Measurements from ENCODE around the gene FCER1G. TPM values are rescaled to one million over a fixed set of nuclear protein-coding genes. Genes with fewer than 3 reads are reported as not detected.

Gene FCER1G
- total and polyA plus RNA-seq, 9 of the 15 experiments (the other 6 are each of a cell fraction or from before 2014, with no cell fraction given) = 0.15 to 0.69 (median 0.31) TPM; not detected in 2

DNA sequence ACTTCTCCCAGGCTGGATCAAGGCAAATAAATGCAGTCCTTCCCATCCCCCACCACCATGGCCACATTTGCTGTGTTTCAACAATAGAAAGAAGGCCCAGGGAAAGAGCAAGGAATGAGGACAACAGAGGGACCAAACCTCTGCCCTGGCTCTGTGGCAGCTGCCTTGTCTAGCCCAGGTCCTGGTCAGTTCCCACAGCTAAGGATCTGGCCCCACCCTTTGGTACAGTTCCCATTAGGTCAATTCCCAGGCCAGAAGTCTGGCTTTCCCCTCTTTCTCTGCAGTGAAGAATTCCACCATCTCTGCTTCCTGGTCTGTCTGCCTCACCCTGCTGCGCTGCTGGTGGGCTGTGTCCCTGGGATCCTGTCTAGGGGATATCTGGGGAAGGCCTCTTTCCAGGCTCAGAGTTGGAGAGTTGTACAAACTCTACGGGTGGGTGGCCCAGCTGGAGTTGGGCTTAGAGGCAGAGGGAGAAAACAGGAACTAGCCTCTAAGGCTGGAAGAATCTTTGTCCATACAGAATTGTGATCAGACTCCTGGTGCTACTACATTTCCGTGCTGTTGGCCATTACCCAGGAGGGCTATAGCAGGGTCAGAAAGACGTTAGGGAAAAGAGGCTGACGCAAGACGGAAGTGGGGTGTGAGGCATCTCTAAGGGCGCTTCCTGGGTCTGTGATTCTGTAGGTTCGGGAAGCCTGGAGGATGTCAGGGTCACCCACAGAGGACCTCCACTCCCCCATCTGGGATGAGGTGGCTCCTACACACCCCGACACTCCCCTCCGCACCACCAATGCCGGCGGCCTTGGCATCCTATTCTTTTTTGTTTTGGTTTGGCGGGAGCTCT lies 13.9 kb upstream of the FCER1G start (continued):
- TF ChIP-seq, protein P1, sequence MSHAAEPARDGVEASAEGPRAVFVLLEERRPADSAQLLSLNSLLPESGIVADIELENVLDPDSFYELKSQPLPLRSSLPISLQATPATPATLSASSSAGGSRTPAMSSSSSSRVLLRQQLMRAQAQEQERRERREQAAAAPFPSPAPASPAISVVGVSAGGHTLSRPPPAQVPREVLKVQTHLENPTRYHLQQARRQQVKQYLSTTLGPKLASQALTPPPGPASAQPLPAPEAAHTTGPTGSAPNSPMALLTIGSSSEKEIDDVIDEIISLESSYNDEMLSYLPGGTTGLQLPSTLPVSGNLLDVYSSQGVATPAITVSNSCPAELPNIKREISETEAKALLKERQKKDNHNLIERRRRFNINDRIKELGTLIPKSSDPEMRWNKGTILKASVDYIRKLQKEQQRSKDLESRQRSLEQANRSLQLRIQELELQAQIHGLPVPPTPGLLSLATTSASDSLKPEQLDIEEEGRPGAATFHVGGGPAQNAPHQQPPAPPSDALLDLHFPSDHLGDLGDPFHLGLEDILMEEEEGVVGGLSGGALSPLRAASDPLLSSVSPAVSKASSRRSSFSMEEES (CRISPR knock-in tag; IDR thresholded peaks at IDR 0.05) = no peak
- TF ChIP-seq ZNF740 (CRISPR knock-in tag; IDR thresholded peaks at IDR 0.05) (peak; percentile 24), ZNF740 (tag; IDR thresholded peaks at IDR 0.05) (peak in 1 of 2 experiments; percentile 48; a peak in 2 of 4 replicates), PYGO2 (tag; IDR thresholded peaks at IDR 0.05) (no peak), EGR1 (conservative IDR thresholded peaks at IDR 0.05) (0 out of 2 replicates have a peak, but pooled peaks have one; percentile 3), E2F8 (IDR thresholded peaks at IDR 0.05; ENCODE audit: low read depth, partially characterized antibody) (no peak), MYC (IDR thresholded peaks at IDR 0.05; ENCODE audit: low read depth, low read length) (no peak), MYC (CRISPR knock-in tag; IDR thresholded peaks at IDR 0.05; ENCODE audit: borderline replicate concordance, low read depth) (peak; percentile 44; the same call in 1 of the 2 replicates), ZNF197 (CRISPR knock-in tag; IDR thresholded peaks at IDR 0.05; ENCODE audit: low read depth) (peak; percentile 60; the same call in 1 of the 2 replicates), BRD4 (IDR thresholded peaks at IDR 0.05) (0 out of 2 replicates have a peak, but pooled peaks have one; percentile 20), ZNF324 (CRISPR knock-in tag; IDR thresholded peaks at IDR 0.05) (no peak), RBM17 (IDR thresholded peaks at IDR 0.05; ENCODE audit: borderline replicate concordance, low read depth, low read length) (no peak), WHSC1 (IDR thresholded peaks at IDR 0.05; ENCODE audit: low read length) (no peak), ZZZ3 (IDR thresholded peaks at IDR 0.05) (no peak), ZNF584 (CRISPR knock-in tag; IDR thresholded peaks at IDR 0.05; ENCODE audit: low read depth) (peak; percentile 93; the same call in 1 of the 2 replicates)
